Activated CD4-positive, CD25-positive, alpha-beta regulatory T cell treated with anti-CD3 and anti-CD28 coated beads, Interleukin-2, amount 50 U/mL, for 72 hours (primary cell): Measurements from ENCODE around the gene RASSF5.

Source experiments
- DNase-seq: peaks from one replicate; pipeline ENCODE4 v3.0.0; 2021

RASSF5 gene

GRCh38 chr1:206554211-206554610, 46.9 kb downstream of the RASSF5 start:
- DNase-seq = no peak

- DNase-seq = no peak
Measured at GRCh38 chr1:206554701-206555472, 47.6 kb downstream of the RASSF5 start.

- DNase-seq = peak; percentile 57
Measured at GRCh38 chr1:206555473-206555935, 48.2 kb downstream of the RASSF5 start.

DNA sequence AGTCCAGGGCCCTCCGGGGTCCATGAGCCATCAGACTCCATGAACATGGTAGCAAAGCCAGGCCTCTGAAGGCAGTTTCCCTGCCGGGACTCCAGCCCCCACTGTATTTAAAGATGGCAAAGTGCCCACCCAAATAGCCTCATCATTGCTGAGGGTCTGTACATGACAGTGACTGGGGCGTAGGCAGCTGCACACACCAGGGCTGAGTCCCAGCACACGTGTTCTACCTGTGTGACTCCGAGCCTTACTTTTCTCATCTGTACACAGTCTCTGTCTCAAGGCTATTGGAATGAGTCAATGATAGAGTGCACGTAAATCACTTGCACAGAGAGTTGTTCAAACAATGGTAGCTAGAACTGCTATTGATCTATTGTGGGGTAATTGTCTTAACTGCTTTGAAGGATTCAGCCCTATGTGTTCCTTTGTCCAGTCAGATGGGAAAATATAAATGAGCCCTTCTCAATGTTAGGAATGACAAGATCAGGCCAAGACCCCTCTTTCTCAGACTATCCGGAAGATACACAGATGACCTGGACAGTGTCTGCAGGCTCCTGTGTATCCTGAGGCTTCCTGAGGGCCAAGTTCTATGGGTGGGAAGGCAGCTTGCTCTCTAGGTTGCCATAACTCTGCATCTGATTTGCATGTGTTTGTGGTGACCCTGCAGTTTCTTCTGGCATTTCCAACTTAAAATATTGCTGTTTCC, 48.9 kb downstream of the RASSF5 start:
- DNase-seq = no peak

- DNase-seq = peak; percentile 84
Measured at GRCh38 chr1:206556750-206557635, 49.7 kb downstream of the RASSF5 start.

DNA sequence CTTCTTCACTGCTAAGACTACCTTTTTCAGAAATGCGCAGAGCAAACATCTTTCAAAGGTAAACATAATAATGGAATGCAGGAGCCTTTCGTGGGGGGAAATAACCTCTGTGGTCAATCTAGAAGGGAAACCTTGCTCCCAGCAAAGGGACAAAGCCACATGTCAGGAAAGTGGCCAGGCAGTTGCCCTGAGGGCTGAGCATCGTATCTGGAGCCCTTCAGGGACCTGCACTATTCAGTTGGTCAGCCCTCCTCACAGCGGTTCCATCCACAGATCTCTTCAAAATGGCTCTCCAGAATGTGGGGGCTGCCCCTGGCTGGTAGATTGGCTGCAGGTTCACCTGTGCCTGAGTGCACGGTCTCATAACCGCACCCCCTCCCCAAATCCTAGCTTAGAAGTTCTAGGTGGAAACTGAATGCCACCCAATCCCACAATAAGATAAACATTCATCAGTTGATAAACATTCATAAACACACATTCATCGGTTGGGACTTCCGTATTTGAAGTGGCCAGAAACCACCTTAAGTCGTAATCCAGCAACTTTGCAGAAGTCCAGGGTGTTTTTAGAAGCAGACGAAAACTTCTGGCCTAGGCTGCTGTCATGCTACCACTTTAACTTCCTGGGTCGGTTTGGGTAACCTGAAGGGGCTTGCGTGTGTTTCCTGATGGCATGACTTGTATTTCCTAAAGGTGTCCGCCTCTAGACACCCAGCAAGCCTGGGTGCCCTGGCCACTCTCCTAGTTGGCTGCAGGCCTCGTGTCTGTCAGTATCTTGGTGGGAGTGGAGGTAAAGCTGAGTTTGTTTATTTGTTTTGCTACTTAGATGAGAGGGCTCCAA, 50.5 kb downstream of the RASSF5 start:
- DNase-seq = no peak

- no peak for DNase-seq
Measured at GRCh38 chr1:206558794-206559671, 51.7 kb downstream of the RASSF5 start.

- no peak for DNase-seq
Measured at GRCh38 chr1:206559672-206559995, 52.3 kb downstream of the RASSF5 start.

- no peak for DNase-seq
Measured at GRCh38 chr1:206560007-206560716, 52.8 kb downstream of the RASSF5 start.

DNA sequence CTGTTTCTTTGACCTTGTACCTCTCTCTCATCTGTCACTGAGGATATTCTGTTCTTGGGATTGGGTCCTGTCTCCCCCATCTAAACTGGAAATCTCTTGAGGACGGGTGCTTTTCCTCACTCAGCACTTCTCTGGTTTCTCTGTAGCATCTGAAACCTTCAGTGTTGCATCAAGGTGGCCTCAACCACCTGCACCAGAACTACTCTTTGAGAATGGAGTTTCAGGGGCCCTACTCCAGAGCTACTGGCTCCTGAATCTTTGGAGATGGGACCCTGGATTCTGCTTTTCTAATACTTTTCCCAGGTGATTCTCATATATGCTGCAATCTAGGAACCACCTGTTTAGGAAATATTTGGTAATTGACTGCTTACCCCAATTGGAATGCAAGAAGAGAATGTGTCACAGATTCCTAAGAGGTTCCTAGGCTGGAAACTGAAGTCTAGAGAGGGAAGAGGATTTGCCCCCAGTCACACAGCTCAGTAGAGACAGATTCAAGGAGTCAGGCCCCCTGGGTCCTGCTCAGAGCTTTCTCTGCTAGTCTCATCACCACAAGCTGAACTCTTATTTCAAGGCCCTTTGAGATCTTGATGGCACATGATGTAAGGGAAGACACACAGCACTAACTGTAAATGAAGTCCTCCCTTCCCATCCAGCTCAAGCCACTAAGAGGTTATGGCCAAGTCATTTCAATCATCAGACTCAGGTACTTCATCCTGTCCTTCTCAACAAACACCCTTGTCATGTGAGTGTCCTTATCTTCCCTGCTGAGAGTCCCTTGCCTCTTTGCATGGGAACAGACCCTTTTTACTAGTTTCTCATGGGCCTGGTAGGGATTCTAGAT, 56.3 kb downstream of the RASSF5 start:
- DNase-seq = no peak

DNA sequence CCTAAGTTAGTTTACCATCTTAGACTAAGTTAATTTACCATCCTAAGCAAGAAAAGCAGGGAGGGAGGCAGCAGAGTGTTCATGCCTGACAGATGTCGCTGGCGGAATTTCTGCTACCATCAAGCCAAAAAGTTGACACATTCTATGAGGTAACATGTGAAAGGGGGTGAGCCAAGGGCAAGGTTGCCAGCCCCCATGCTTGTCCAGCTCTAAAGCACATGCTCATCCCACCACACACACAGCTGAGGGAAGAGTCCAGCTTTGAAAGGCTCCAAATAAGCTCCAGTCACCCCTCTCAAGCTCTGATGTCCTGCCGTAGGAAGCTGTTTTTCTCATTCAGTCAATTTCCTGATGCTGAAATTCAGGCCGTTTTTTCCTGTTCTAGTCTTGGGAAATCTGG, 58.7 kb downstream of the RASSF5 start:
- DNase-seq = no peak

DNA sequence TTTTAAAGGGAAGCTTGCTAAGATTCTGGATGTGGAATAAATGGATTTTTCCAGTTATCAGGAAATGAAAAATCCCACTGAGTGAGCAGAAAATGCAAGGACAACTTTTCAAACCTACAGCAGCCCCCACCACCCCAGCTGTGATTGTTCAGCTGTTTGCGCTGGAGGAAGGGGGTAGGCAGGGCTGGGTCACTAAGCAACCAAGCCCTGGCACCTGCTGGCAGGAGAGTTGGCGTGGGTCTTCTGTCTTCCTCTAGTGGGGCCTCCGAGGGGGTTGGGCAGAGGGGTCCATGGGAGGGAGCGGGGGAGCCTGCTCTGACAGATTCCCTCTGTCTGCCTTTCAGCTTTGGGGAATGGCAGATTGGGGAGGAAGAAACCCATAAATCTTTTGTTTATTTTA, 59.7 kb downstream of the RASSF5 start:
- no peak for DNase-seq

GRCh38 chr1:206568256-206568655, 60.9 kb downstream of the RASSF5 start:
- DNase-seq = no peak

DNA sequence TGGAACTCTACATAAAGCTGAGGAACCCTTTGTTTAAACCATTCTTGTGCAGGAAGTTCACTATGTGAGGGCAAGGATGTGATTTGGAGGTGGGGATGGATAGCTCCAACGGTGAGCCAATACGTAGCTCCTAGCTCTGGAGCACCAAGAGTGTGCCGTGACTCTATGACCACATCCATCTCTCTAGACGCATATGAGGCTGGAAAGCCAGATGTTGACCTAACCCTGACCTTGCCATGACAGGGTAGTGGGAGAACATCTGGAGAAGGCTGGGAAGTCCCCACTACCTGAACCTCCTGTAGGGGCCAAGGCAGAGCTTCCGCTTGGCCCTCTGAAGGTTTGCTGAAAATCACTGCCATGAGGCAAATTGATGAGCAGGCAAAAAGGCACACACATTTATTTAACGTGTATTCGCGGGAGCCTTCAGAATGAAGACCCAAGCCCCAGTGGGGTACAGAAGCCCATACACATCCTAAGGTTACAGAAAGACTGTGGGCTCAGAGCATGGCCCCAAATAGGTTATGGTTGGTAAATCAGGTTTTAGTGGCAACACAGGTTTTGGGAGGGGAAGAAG, 61.5 kb downstream of the RASSF5 start:
- DNase-seq = no peak

DNA sequence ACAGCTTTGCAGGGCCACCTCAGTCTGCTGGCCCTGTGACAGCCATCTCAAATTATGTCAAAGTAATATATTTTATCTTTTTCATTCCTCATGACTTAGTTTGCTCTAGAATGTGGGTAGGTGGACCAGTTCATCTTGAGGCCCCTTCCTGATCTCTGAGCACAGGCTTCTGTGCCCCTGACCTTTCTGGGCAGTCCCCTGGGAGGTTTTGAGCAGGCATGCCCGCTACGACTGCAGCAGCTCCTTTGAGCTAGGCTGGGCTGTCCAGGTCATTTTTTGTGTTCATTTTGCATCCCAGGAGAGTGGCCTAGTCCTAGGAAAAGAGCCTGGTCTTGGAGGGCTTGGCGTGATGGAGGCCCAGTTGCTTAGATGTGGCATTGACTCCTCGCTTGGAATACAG, 62.2 kb downstream of the RASSF5 start:
- no peak for DNase-seq

GRCh38 chr1:206570529-206570928, 63.2 kb downstream of the RASSF5 start:
- DNase-seq = no peak

GRCh38 chr1:206572835-206573234, 65.5 kb downstream of the RASSF5 start:
- DNase-seq = no peak

GRCh38 chr1:206573319-206573718, 66.0 kb downstream of the RASSF5 start:
- no peak for DNase-seq

DNA sequence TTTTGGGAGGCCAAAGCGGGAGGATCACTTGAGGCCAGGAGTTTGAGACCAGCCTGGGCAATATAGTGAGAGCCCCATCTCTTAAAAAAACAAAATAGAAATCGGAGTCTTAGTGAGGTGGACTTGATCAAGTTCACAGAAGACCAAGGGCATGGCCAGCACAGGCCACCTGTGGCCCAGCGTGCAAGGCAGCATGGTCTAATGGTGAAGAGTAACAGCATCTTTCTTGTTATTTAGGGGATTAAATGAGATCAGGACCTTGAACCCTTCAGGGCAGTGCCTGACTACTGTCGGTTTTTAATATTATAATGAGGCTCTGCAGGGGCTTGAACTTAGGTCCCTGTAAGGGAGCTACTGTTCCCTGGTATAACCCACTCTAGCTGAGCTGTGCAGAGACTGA, 66.4 kb downstream of the RASSF5 start:
- DNase-seq = peak; percentile 14
